Mesothelial cell of epicardium (in vitro differentiated cells): ENCODE data around the gene RAPGEF1. TPM values are rescaled to one million over a fixed set of nuclear protein-coding genes. Genes with fewer than 3 reads are reported as not detected.

Experiments
- DNase-seq, 2 experiments: peaks; one replicate each; pipeline ENCODE4 v3.0.0; 2021; ENCODE audit warnings: low spot score in 2 of 2; ENCODE audit not compliant: unreplicated experiment in 2 of 2
- H3K27ac Mint-ChIP-seq: 2 replicates; pipeline ENCODE4 v1.8.0; 2021; ENCODE audit warnings: mixed read lengths
- H3K27me3 Mint-ChIP-seq: 2 replicates; pipeline ENCODE4 v1.8.0; 2021; ENCODE audit warnings: low read depth, mixed read lengths
- H3K36me3 Mint-ChIP-seq: 2 replicates; pipeline ENCODE4 v1.8.0; 2021; ENCODE audit warnings: mixed read lengths
- H3K4me1 Mint-ChIP-seq: 2 replicates; pipeline ENCODE4 v1.8.0; 2021; ENCODE audit warnings: mixed read lengths
- H3K4me3 Mint-ChIP-seq: 2 replicates; pipeline ENCODE4 v1.8.0; 2021; ENCODE audit warnings: mild to moderate bottlenecking, moderate library complexity, mixed read lengths
- H3K9me3 Mint-ChIP-seq: 2 replicates; pipeline ENCODE4 v1.8.0; 2021; ENCODE audit warnings: mixed read lengths
- CTCF ChIP-seq: fragments of 200-600 bp; sonication (generic); IDR thresholded peaks from one replicate; pipeline ENCODE4 v1.5.0; 2021; ENCODE audit warnings: antibody characterized with exemption; ENCODE audit not compliant: unreplicated experiment
- total RNA-seq: library from RNA; stranded (reverse); gene quantifications from 3 replicates; pipeline ENCODE4 v1.2.1, GENCODE V29; 2021

RAPGEF1 gene
- total RNA-seq, 1 donor from 2014 or later = 50.4 TPM

- Mint-ChIP-seq H3K9me3 (no peaks in the 10 kb centered on the region), H3K4me1 (no peaks in the 10 kb centered on the region), H3K27me3 (no peaks in the 10 kb centered on the region), H3K4me3 (no peak overlapping the region), H3K36me3 (peaks cover 12% of the 10 kb centered on the region), H3K27ac (no peak overlapping the region)
- no peak for TF ChIP-seq CTCF
- DNase-seq = no peak
These were observed 152.0 kb downstream of the RAPGEF1 start for GRCh38 chr9:131587906-131588305.

- DNase-seq = no peak
- no peaks in the 10 kb centered on the region for H3K9me3 Mint-ChIP-seq
- H3K27ac Mint-ChIP-seq = no peak overlapping the region
- H3K4me3 Mint-ChIP-seq = no peak overlapping the region
- no peaks in the 10 kb centered on the region for H3K27me3 Mint-ChIP-seq
- peaks cover 12% of the 10 kb centered on the region for H3K36me3 Mint-ChIP-seq
- TF ChIP-seq CTCF = no peak
- H3K4me1 Mint-ChIP-seq = no peaks in the 10 kb centered on the region
These were observed 152.5 kb downstream of the RAPGEF1 start for GRCh38 chr9:131587331-131587730.

GRCh38 chr9:131585375-131585774 is 154.5 kb downstream of the RAPGEF1 start:
- Mint-ChIP-seq H3K27me3 (no peaks in the 10 kb centered on the region), H3K36me3 (peaks cover 17% of the 10 kb centered on the region), H3K27ac (no peak overlapping the region), H3K4me1 (no peaks in the 10 kb centered on the region), H3K4me3 (no peak overlapping the region), H3K9me3 (no peaks in the 10 kb centered on the region)
- no peak for DNase-seq
- TF ChIP-seq CTCF = no peak

GRCh38 chr9:131584858-131585257 is 155.0 kb downstream of the RAPGEF1 start:
- no peaks in the 10 kb centered on the region for H3K27me3 Mint-ChIP-seq
- H3K9me3 Mint-ChIP-seq = no peaks in the 10 kb centered on the region
- no peak for TF ChIP-seq CTCF
- no peak overlapping the region for H3K4me3 Mint-ChIP-seq
- peaks cover 19% of the 10 kb centered on the region for H3K36me3 Mint-ChIP-seq
- no peak for DNase-seq
- no peaks in the 10 kb centered on the region for H3K4me1 Mint-ChIP-seq
- H3K27ac Mint-ChIP-seq = no peak overlapping the region

GRCh38 chr9:131583836-131584555 is 155.9 kb downstream of the RAPGEF1 start:
- Mint-ChIP-seq H3K27me3 (no peaks in the 10 kb centered on the region), H3K36me3 (peaks cover 22% of the 10 kb centered on the region), H3K4me1 (no peaks in the 10 kb centered on the region), H3K27ac (no peak overlapping the region), H3K9me3 (no peaks in the 10 kb centered on the region), H3K4me3 (no peak overlapping the region)
- TF ChIP-seq CTCF = no peak
- no peak for DNase-seq

- DNase-seq = no peak
- no peak overlapping the region for H3K4me3 Mint-ChIP-seq
- H3K27ac Mint-ChIP-seq = no peak overlapping the region
- no peaks in the 10 kb centered on the region for H3K27me3 Mint-ChIP-seq
- TF ChIP-seq CTCF = no peak
- H3K9me3 Mint-ChIP-seq = no peaks in the 10 kb centered on the region
- H3K36me3 Mint-ChIP-seq = peaks cover 22% of the 10 kb centered on the region
- H3K4me1 Mint-ChIP-seq = no peaks in the 10 kb centered on the region
These were observed 156.6 kb downstream of the RAPGEF1 start for GRCh38 chr9:131583337-131583645.
